ENCODE data around the gene BAMBI.

BAMBI gene, protein sequence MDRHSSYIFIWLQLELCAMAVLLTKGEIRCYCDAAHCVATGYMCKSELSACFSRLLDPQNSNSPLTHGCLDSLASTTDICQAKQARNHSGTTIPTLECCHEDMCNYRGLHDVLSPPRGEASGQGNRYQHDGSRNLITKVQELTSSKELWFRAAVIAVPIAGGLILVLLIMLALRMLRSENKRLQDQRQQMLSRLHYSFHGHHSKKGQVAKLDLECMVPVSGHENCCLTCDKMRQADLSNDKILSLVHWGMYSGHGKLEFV

DNA sequence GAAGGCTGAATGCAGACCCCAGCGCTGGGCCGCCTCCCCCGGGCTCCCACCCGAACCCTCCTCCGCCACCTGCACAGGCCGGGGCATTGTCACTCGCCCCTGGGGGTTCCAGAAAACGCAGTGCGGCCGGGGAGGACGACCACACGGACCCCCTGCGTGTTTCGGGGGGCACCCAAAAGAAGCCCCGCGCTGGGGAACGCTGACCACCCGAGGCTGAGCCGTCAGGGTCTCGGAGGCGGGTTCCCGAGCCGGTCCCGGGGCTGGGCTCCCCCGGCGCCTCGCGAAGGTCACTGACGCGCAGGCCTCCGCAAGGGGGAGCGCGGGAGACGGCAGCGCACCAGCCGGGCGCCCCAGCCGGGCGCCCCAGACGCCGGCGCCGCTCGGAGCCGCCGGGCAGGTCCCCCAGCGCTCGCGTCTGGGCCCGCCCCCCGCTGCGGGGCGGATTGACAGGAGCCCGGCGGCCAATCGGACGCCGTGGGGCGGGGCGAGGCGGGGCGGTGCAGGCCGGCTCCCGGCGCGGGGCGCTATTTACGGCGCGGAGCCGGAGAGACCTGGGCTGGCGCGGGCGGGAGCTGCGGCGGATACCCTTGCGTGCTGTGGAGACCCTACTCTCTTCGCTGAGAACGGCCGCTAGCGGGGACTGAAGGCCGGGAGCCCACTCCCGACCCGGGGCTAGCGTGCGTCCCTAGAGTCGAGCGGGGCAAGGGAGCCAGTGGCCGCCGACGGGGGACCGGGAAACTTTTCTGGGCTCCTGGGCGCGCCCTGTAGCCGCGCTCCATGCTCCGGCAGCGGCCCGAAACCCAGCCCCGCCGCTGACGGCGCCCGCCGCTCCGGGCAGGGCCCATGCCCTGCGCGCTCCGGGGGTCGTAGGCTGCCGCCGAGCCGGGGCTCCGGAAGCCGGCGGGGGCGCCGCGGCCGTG is at the start of gene BAMBI:
BAMBI (plus strand) TSS at position 554 of the 920 bp plus-strand sequence. CDS start 377 bp downstream, outside the sequence.
- peak within 1 kb of the TSS; percentile 43; the same call in 1 of the 2 replicates for H3K27ac ChIP-seq
- TF ChIP-seq, protein P1, sequence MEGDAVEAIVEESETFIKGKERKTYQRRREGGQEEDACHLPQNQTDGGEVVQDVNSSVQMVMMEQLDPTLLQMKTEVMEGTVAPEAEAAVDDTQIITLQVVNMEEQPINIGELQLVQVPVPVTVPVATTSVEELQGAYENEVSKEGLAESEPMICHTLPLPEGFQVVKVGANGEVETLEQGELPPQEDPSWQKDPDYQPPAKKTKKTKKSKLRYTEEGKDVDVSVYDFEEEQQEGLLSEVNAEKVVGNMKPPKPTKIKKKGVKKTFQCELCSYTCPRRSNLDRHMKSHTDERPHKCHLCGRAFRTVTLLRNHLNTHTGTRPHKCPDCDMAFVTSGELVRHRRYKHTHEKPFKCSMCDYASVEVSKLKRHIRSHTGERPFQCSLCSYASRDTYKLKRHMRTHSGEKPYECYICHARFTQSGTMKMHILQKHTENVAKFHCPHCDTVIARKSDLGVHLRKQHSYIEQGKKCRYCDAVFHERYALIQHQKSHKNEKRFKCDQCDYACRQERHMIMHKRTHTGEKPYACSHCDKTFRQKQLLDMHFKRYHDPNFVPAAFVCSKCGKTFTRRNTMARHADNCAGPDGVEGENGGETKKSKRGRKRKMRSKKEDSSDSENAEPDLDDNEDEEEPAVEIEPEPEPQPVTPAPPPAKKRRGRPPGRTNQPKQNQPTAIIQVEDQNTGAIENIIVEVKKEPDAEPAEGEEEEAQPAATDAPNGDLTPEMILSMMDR (conservative IDR thresholded peaks at IDR 0.05) = peak; percentile 69

DNA sequence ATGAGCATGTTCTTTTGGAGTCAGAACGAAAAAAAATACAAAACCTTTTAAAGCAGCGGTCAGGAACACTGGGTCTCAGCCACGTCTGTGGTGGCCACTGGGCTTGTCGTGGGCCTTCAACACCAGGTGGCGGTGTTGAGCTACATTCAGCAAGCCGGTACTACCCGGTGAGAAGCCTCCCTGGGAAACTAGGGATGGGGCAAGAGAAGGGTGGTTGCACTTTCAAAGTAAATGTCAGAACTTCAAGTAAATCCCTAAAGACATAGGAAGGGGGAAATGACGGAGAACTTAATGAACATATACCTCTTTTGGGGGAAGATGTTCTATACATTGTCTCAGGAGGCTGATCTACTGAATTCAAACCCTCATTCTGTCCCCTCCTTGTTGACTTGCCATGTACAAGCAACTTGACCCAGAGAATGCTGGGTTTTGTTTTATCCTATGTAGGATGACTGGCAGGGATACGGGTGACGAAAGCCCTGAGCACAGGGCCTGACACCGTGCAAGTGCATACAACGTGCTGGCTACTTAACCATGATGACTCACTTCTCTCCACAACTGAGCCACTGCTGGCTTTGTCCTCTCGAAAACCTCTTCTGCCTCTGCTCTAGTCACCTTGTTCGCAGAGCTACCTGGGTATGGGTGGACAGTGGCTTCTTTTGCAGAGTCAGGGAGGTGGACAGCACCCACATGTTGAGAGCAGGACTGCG is 49.0 kb upstream of the BAMBI start:
- no peak overlapping the region for H3K27ac ChIP-seq
- TF ChIP-seq, protein P1 (conservative IDR thresholded peaks at IDR 0.05) = peak; percentile 91

DNA sequence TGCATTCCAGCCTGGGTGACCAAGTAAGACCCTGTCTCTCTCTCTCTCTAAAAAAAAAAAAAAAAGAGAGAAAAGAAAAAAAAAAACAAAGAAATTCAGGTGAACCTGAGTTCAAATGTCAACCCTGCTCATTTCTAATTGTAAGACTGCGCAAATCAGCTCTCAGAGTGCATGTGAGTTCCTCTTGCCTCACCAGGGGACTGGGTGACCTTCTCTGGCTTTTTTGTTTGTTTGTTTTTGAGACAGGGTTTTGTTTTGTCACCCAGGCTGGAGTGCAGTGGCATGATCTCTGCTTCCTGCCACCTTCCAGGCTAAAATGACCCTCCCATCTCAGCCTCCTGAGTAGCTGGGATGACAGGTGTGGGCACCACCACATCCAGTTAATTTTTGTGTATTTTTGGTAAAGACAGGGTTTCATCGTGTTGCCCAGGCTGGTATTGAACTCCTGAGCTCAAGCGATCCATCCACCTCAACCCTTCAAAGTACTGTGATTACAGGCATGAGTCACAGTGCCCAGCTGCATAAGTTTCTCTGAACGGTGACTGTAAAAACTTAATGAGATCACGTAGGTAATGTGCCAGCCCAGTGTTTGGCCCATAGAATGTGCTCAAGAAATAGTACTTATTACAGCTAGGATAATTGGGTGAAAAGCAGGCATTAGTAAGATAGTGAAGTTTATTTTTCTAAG is 45.3 kb upstream of the BAMBI start:
- H3K27ac ChIP-seq = no peak overlapping the region

DNA sequence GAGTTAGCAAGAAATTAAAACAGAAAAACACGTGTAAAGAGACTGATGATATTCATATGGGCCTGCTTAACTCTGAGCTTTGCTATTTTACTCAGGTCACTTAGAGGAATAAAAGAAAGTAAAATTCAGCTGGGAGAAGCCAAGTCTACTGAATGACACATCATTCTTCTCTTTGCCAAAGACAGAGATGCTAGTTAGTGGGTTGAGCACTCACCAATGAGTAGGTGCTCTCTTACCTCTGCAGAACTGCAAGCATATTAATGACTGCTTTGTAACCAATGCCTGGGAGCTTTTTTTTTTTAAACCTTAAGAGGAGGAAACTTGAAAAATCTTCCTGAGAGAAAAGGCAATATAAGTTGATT is 44.8 kb upstream of the BAMBI start:
- TF ChIP-seq, protein P1 (conservative IDR thresholded peaks at IDR 0.05) = no peak
- no peak overlapping the region for H3K27ac ChIP-seq

More for the DNA sequence above, 45.3 kb upstream of the BAMBI start:
- TF ChIP-seq, protein P1 (conservative IDR thresholded peaks at IDR 0.05) = no peak

- TF ChIP-seq, protein P1 (conservative IDR thresholded peaks at IDR 0.05) = no peak
These were observed 43.6 kb upstream of the BAMBI start for GRCh38 chr10:28633750-28634149.

DNA sequence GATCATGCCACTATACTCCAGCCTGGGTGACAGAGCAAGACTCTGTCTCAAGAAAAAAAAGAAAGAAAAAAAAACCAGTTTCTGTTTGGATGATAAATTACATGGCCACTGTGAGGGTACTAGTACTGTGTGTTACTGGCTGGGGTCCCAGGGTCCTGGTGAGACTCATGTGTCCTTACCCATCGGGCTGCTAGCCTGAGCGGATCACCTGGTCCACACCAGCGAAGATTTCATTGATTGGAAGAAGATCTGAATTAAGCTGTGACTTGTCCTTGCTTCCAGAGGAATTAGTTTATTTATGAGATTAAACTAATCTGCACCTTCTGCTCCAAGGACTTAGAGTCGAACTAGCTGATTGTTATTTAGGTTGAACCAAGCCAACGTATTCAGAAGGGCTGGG is 40.0 kb upstream of the BAMBI start:
- H3K27ac ChIP-seq = no peak overlapping the region
- TF ChIP-seq, protein P1 (conservative IDR thresholded peaks at IDR 0.05) = no peak

More at GRCh38 chr10:28633750-28634149, 43.6 kb upstream of the BAMBI start:
- no peak overlapping the region for H3K27ac ChIP-seq
